HCT116 (cell line): Measurements from ENCODE around the gene M1AP. TPM values are rescaled to one million over a fixed set of nuclear protein-coding genes. Genes with fewer than 3 reads are reported as not detected.
A peak's percentile ranks its signal among the peaks of the same experiment; 100 is the strongest.

Experiments
- ATAC-seq: fragments of 200-7000 bp; cut with Tn5 transposase; 2 replicates; pipeline ENCODE4 v1.9.1; 2020; ENCODE audit warnings: mild to moderate bottlenecking, moderate library complexity
- BruUV-seq: library from RNA; stranded (reverse); fragments of 400-500 nt; replicated peaks from 2 replicates; lab custom pipeline; 2021; lab: Mats Ljungman, UMichigan
- CTCF ChIA-PET: fragments of 300-600 bp; sonication (Branson Sonifier 250); formaldehyde crosslinking; loops from one replicate; lab custom pipeline; 2021; ENCODE audit warnings: antibody characterized with exemption; lab: Charles Lee
- POLR2A ChIA-PET: fragments of 300-600, 350-600 bp; sonication (Branson Sonifier 250); formaldehyde crosslinking; loops from one replicate; lab custom pipeline; 2021; ENCODE audit warnings: antibody characterized with exemption; lab: Charles Lee
- RAD21 ChIA-PET, 2 experiments: fragments of 300-600 bp; sonication (Branson Sonifier 250); formaldehyde crosslinking; loops; one replicate each; lab custom pipeline; 2023; ENCODE audit warnings: low total read pairs in 2 of 2; ENCODE audit not compliant: uncharacterized antibody in 2 of 2, unreplicated experiment in 2 of 2, low non-redundant PET in 1 of 2; lab: Charles Lee
- DNase-seq: peaks from one replicate; pipeline ENCODE4 v3.0.0-alpha.2; 2010; ENCODE audit warnings: low read depth, low spot score
- H2AFZ ChIP-seq: fragments of 200-600 bp; shearing (Covaris generic), sonication (generic); 2 replicates; pipeline ENCODE4 v1.6.1; 2017; ENCODE audit warnings: low read depth, mixed run types, mixed read lengths, antibody characterized with exemption, low read length; ENCODE audit not compliant: poor library complexity, severe bottlenecking
- H3K27ac ChIP-seq: 2 replicates; pipeline ENCODE4 v1.5.1; 2012; ENCODE audit warnings: low read depth, low read length
- H3K27me3 ChIP-seq: fragments of 200-600 bp; sonication (generic); 2 replicates; pipeline ENCODE4 v1.6.1; 2016; ENCODE audit warnings: mixed run types, low read length, mixed read lengths; ENCODE audit not compliant: insufficient read depth
- H3K36me3 ChIP-seq, 2 experiments: fragments of 200-500 bp in 1 of 2; fragments of 200-600 bp in 1 of 2; sonication (Bioruptor generic) in 1 of 2; sonication (generic) in 1 of 2; 2 replicates each; pipeline versions ENCODE4 v1.5.1 to v1.6.1; 2014 to 2016; ENCODE audit warnings: low read length in 2 of 2, inconsistent platforms in 1 of 2, mixed read lengths in 1 of 2, mixed run types in 1 of 2; ENCODE audit not compliant: insufficient read depth in 2 of 2, control insufficient read depth in 1 of 2
- H3K4me1 ChIP-seq, 2 experiments: fragments of 200-600 bp in 1 of 2; sonication (generic) in 1 of 2; 2 replicates each; pipeline versions ENCODE4 v1.5.1 to v1.6.1; 2012 to 2017; ENCODE audit warnings: low read length in 2 of 2, inconsistent platforms in 1 of 2, mild to moderate bottlenecking in 1 of 2, mixed read lengths in 1 of 2, mixed run types in 1 of 2, moderate library complexity in 1 of 2; ENCODE audit not compliant: insufficient read depth in 2 of 2, control insufficient read depth in 1 of 2
- H3K4me2 ChIP-seq: fragments of 200-600 bp; sonication (generic); 2 replicates; pipeline ENCODE4 v1.6.1; 2017; ENCODE audit warnings: mixed run types, low read length, mixed read lengths
- H3K4me3 ChIP-seq, 2 experiments: fragments of 200-600 bp in 1 of 2; sonication (generic) in 1 of 2; replicated peaks in 1 of 2; 2 replicates each; pipeline ENCODE4 v1.5.1; 2011 to 2016; ENCODE audit warnings: low read length in 2 of 2, control low read depth in 1 of 2, low read depth in 1 of 2, mild to moderate bottlenecking in 1 of 2, mixed read lengths in 1 of 2, mixed run types in 1 of 2
- H3K79me2 ChIP-seq: fragments of 200-600 bp; sonication (generic); 2 replicates; pipeline ENCODE4 v1.6.1; 2017; ENCODE audit warnings: mild to moderate bottlenecking, mixed run types, low read length, moderate library complexity, mixed read lengths; ENCODE audit not compliant: insufficient read depth
- H3K9ac ChIP-seq: fragments of 200-600 bp; sonication (generic); 2 replicates; pipeline ENCODE4 v1.6.1; 2016; ENCODE audit warnings: low read length, mixed read lengths
- H3K9me2 ChIP-seq: fragments of 200-600 bp; sonication (generic), shearing (Covaris generic); 2 replicates; pipeline ENCODE4 v1.6.1; 2017; ENCODE audit warnings: mixed run types, mild to moderate bottlenecking, moderate library complexity; ENCODE audit not compliant: insufficient read depth
- H3K9me3 ChIP-seq, 2 experiments: fragments of 200-500 bp in 1 of 2; fragments of 200-600 bp in 1 of 2; sonication (Bioruptor generic) in 1 of 2; sonication (generic) in 1 of 2; 2 replicates each; pipeline ENCODE4 v1.6.1; 2014 to 2017; ENCODE audit warnings: low read length in 2 of 2, mixed read lengths in 2 of 2, inconsistent platforms in 1 of 2, low read depth in 1 of 2, mild to moderate bottlenecking in 1 of 2, mixed run types in 1 of 2, moderate library complexity in 1 of 2; ENCODE audit not compliant: control insufficient read depth in 1 of 2, insufficient read depth in 1 of 2
- H4K20me1 ChIP-seq: fragments of 200-600 bp; sonication (generic), shearing (Covaris generic); 2 replicates; pipeline ENCODE4 v1.6.1; 2017; ENCODE audit warnings: mixed run types, mild to moderate bottlenecking, moderate library complexity; ENCODE audit not compliant: insufficient read depth
- CBX3 ChIP-seq: IDR thresholded peaks from 2 replicates; pipeline ENCODE4 v1.6.1; 2012; ENCODE audit warnings: low read depth
- EGR1 ChIP-seq: IDR thresholded peaks from 2 replicates; pipeline ENCODE4 v1.6.1; 2012; ENCODE audit warnings: low read depth
- EZH2 ChIP-seq: fragments of 200-600 bp; sonication (generic); IDR thresholded peaks from 2 replicates; pipeline ENCODE4 v1.6.1; 2017; ENCODE audit warnings: antibody characterized with exemption, mixed run types
- FOSL1 ChIP-seq: IDR thresholded peaks from 2 replicates; pipeline ENCODE4 v1.6.1; 2012; ENCODE audit warnings: low read depth
- POLR2A ChIP-seq: IDR thresholded peaks from 2 replicates; pipeline ENCODE4 v1.7.0; 2011; ENCODE audit warnings: borderline replicate concordance; ENCODE audit not compliant: insufficient read depth, insufficient read length; ENCODE audit errors: extremely low read depth
- POLR2AphosphoS5 ChIP-seq: IDR thresholded peaks from 2 replicates; pipeline ENCODE4 v1.6.1; 2011; ENCODE audit warnings: mild to moderate bottlenecking, low read depth, low read length, moderate library complexity
- SIN3A ChIP-seq: IDR thresholded peaks from 2 replicates; pipeline ENCODE4 v1.6.1; 2012; ENCODE audit warnings: low read depth
- TCF7L2 ChIP-seq: IDR thresholded peaks from 2 replicates; pipeline ENCODE4 v1.7.0; 2011; ENCODE audit warnings: borderline replicate concordance, inconsistent platforms; ENCODE audit not compliant: insufficient read depth, insufficient read length; ENCODE audit errors: extremely low read depth
- YY1 ChIP-seq: IDR thresholded peaks from 2 replicates; pipeline ENCODE4 v1.6.1; 2011; ENCODE audit warnings: low read length, low read depth, moderate library complexity, mild to moderate bottlenecking; ENCODE audit not compliant: insufficient replicate concordance; ENCODE audit errors: extremely low read depth
- intact Hi-C: fragments of 100-400 bp; cut with micrococcal nuclease; formaldehyde crosslinking; loops from 2 replicates; pipeline ENCODE4 v1.10.0; 2022
- total RNA-seq: library from RNA; stranded (reverse); gene quantifications from one replicate; pipeline ENCODE4 v1.2.1, GENCODE V29; 2021; ENCODE audit not compliant: unreplicated experiment
- TF ChIP-seq, protein P1 (sequence below): IDR thresholded peaks from 2 replicates; pipeline ENCODE4 v1.6.1; 2012
- TF ChIP-seq, protein P2 (sequence below), 3 experiments: fragments of 200-600 bp in 1 of 3; sonication (generic) in 1 of 3; IDR thresholded peaks in 2 of 3; conservative IDR thresholded peaks in 1 of 3; 2 replicates each; pipeline ENCODE4 v1.5.1; 2012 to 2017; ENCODE audit warnings: low read depth in 2 of 3, low read length in 2 of 3, antibody characterized with exemption in 1 of 3, borderline replicate concordance in 1 of 3, control low read depth in 1 of 3, mild to moderate bottlenecking in 1 of 3, mixed read lengths in 1 of 3, mixed run types in 1 of 3, moderate library complexity in 1 of 3; ENCODE audit not compliant: insufficient read depth in 1 of 3

M1AP gene
- total RNA-seq, 1 experiment from 2014 or later: 28.2 TPM

DNA sequence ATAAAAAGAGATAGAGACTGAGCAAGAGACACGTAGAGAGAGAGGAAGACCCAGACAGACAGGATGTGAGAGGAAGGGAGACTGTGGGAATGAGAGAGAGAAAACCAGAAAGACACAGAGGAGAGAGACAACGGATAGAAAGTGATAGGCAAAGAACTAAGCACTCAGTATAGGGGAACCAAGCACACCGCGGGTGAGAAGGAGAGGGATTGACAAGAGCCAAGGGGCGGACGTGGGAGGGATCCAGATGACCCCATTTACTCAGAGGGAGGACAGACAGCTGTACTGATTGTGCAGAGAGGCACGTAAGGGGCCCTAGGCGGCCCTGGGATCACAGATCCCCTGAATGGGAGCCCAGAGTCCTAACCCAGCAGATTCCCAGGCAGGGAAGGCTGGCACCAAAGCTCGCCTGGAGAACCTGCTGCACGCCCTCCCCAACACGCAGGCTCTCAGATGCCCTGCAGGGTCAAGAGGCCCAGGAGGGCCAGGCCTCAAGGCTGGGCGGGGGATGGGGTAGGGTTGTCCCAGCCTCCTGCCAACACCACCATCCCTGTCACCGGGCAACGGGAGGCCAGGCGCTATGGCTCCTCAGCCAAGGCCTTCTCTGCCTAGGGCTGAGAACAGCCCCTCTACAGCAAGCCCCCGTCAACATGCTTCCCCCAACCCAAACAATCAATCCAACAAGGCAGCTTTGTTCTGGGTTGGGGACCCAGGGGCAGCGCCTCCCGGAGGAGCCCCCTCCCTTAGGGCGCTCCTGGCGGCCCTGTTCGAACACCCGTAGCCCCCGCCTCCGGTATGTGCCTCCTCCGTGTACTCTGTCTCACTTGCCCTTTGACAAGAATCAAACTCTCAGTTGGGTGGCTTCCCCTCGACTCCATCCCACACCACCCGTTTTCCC lies 95.0 kb downstream of the M1AP start (continued):
- TF ChIP-seq YY1 (no peak), EGR1 (no peak)
- TF ChIP-seq, all 23 proteins: peak for 0

- DNase-seq: no peak
- Histone ChIP-seq H3K9me2 (no peaks in the 10 kb centered on the region), H3K4me2 (no peak overlapping the region), H2AFZ (no peak overlapping the region), H3K4me1 (peaks cover 19 to 53% of the 10 kb centered on the region in 2 experiments; a peak in 3 of 4 replicates), H3K79me2 (peaks cover 23% of the 10 kb centered on the region; the same call in 1 of the 2 replicates), H3K27ac (peak overlapping the region; percentile 10; the same call in 1 of the 2 replicates), H3K4me3 (no peak overlapping the region), H3K9ac (no peak overlapping the region), H3K9me3 (no peaks in the 10 kb centered on the region), H3K36me3 (peaks cover 5 to 7% of the 10 kb centered on the region in 2 experiments; a peak in 3 of 4 replicates), H3K27me3 (no peaks in the 10 kb centered on the region), H4K20me1 (no peaks in the 10 kb centered on the region)
- no peak for ATAC-seq
- TF ChIP-seq CBX3 (no peak), TCF7L2 (no peak), POLR2A (no peak), SIN3A (no peak), EZH2 (no peak), EGR1 (no peak), POLR2AphosphoS5 (no peak), FOSL1 (no peak)
- TF ChIP-seq, protein P1, sequence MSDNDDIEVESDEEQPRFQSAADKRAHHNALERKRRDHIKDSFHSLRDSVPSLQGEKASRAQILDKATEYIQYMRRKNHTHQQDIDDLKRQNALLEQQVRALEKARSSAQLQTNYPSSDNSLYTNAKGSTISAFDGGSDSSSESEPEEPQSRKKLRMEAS: no peak
- TF ChIP-seq, protein P2, sequence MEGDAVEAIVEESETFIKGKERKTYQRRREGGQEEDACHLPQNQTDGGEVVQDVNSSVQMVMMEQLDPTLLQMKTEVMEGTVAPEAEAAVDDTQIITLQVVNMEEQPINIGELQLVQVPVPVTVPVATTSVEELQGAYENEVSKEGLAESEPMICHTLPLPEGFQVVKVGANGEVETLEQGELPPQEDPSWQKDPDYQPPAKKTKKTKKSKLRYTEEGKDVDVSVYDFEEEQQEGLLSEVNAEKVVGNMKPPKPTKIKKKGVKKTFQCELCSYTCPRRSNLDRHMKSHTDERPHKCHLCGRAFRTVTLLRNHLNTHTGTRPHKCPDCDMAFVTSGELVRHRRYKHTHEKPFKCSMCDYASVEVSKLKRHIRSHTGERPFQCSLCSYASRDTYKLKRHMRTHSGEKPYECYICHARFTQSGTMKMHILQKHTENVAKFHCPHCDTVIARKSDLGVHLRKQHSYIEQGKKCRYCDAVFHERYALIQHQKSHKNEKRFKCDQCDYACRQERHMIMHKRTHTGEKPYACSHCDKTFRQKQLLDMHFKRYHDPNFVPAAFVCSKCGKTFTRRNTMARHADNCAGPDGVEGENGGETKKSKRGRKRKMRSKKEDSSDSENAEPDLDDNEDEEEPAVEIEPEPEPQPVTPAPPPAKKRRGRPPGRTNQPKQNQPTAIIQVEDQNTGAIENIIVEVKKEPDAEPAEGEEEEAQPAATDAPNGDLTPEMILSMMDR (IDR thresholded peaks at IDR 0.05 in 2 of 3, conservative IDR thresholded peaks at IDR 0.05 in 1 of 3; ENCODE audit: borderline replicate concordance in 1 of 3, insufficient read depth in 1 of 3, low read depth in 2 of 3, low read length in 2 of 3): no peak
- ChIA-PET POLR2A (no interaction called here), RAD21 (no interaction called here), CTCF (no interaction called here)
- BruUV-seq: no TSS peak
- intact Hi-C loops: no loop called here
Observed at GRCh38 chr2:74551942-74552913, 95.9 kb downstream of the M1AP start.
